Endothelial cell of umbilical vein (primary cell): ENCODE results near the gene APOLD1. TPM values are rescaled to one million over a fixed set of nuclear protein-coding genes. Genes with fewer than 3 reads are reported as not detected.
A peak's percentile ranks its signal among the peaks of the same experiment; 100 is the strongest.

ENCODE experiments used
- BruUV-seq: library from RNA; stranded (reverse); fragments of 400-500 nt; replicated peaks from 2 replicates; lab custom pipeline; 2021; lab: Mats Ljungman, UMichigan
- CTCF ChIA-PET: fragments of 300-600, 350-600 bp; sonication (Branson Sonifier 250); formaldehyde crosslinking; loops from one replicate; lab custom pipeline; 2021; ENCODE audit warnings: antibody characterized with exemption, inconsistent platforms; lab: Charles Lee
- POLR2A ChIA-PET: fragments of 300-600, 350-600 bp; sonication (Branson Sonifier 250); formaldehyde crosslinking; loops from one replicate; lab custom pipeline; 2021; ENCODE audit warnings: antibody characterized with exemption, inconsistent platforms; lab: Charles Lee
- DNase-seq: peaks from one replicate; pipeline ENCODE4 v3.0.0-alpha.2; 2011; ENCODE audit warnings: low read depth, low spot score
- FAIRE-seq: peaks from 2 replicates; lab custom pipeline; 2011; peaks lifted over from hg19 to GRCh38; lab: Jason Lieb, UNC
- H2AFZ ChIP-seq: 2 replicates; pipeline ENCODE4 v1.6.0; 2012; ENCODE audit warnings: low read depth, low read length, control low read depth, inconsistent platforms
- H3K27ac ChIP-seq: 2 replicates; pipeline ENCODE4 v1.5.1; 2011; ENCODE audit warnings: low read depth, mild to moderate bottlenecking, control low read depth, low read length, moderate library complexity; ENCODE audit not compliant: insufficient read depth
- H3K27me3 ChIP-seq, 2 experiments: 2 replicates each; pipeline versions ENCODE4 v1.6.0 to v1.6.1; 2011; ENCODE audit warnings: low read length in 2 of 2, mixed read lengths in 1 of 2; ENCODE audit not compliant: control insufficient read depth in 2 of 2, insufficient read depth in 2 of 2
- H3K36me3 ChIP-seq, 2 experiments: 2 replicates in 1 of 2; 3 replicates in 1 of 2; pipeline ENCODE4 v1.5.1; 2011; ENCODE audit warnings: low read length in 2 of 2, mild to moderate bottlenecking in 1 of 2, moderate library complexity in 1 of 2; ENCODE audit not compliant: control insufficient read depth in 2 of 2, insufficient read depth in 2 of 2; ENCODE audit errors: extremely low read depth in 1 of 2
- H3K4me1 ChIP-seq: 3 replicates; pipeline ENCODE4 v1.5.1; 2011; ENCODE audit warnings: mild to moderate bottlenecking, low read length; ENCODE audit not compliant: control insufficient read depth, insufficient read depth; ENCODE audit errors: extremely low read depth
- H3K4me2 ChIP-seq: 2 replicates; pipeline ENCODE4 v1.6.1; 2011; ENCODE audit warnings: low read length, control low read depth, mixed read lengths; ENCODE audit not compliant: insufficient read depth
- H3K4me3 ChIP-seq, 3 experiments: fragments of 200-600 bp in 1 of 3; sonication (generic), shearing (Covaris generic) in 1 of 3; replicated peaks in 1 of 3; 2 replicates each; pipeline ENCODE4 v1.5.1; 2011 to 2016; ENCODE audit warnings: control low read depth in 3 of 3, low read length in 3 of 3, mild to moderate bottlenecking in 2 of 3, inconsistent platforms in 1 of 3, low read depth in 1 of 3, moderate library complexity in 1 of 3; ENCODE audit not compliant: insufficient read depth in 1 of 3
- H3K79me2 ChIP-seq: 2 replicates; pipeline ENCODE4 v1.6.0; 2012; ENCODE audit warnings: low read length, inconsistent platforms; ENCODE audit not compliant: control insufficient read depth, insufficient read depth
- H3K9ac ChIP-seq: replicated peaks from 2 replicates; pipeline ENCODE3; 2011; ENCODE audit warnings: low read length, control low read depth; ENCODE audit not compliant: insufficient read depth; ENCODE audit errors: extremely low read depth
- H3K9me1 ChIP-seq: replicated peaks from 3 replicates; pipeline ENCODE4 v1.6.0; 2011; ENCODE audit warnings: mild to moderate bottlenecking, low read length; ENCODE audit not compliant: control insufficient read depth, insufficient read depth; ENCODE audit errors: extremely low read depth
- H3K9me3 ChIP-seq: replicated peaks from 2 replicates; pipeline ENCODE4 v1.5.1; 2012; ENCODE audit warnings: low read length, inconsistent platforms; ENCODE audit not compliant: control insufficient read depth, insufficient read depth
- H4K20me1 ChIP-seq: replicated peaks from 2 replicates; pipeline ENCODE3; 2011; ENCODE audit warnings: mild to moderate bottlenecking, low read length; ENCODE audit not compliant: control insufficient read depth, insufficient read depth; ENCODE audit errors: extremely low read depth
- CTCF ChIP-seq, 2 donors: IDR thresholded peaks; 1 replicate in 1 of 2; 2 replicates in 1 of 2; pipeline ENCODE4 v1.5.1; 2011; ENCODE audit warnings: low read length in 2 of 2, mild to moderate bottlenecking in 2 of 2, moderate library complexity in 2 of 2, control low read depth in 1 of 2, inconsistent platforms in 1 of 2, low read depth in 1 of 2; ENCODE audit not compliant: insufficient read depth in 1 of 2; ENCODE audit errors: extremely low read depth in 1 of 2
- EZH2 ChIP-seq: IDR thresholded peaks from 2 replicates; pipeline ENCODE4 v1.6.1; 2012; ENCODE audit warnings: borderline replicate concordance, low read depth, mild to moderate bottlenecking, moderate library complexity, low read length, inconsistent platforms; ENCODE audit not compliant: severe bottlenecking
- FOS ChIP-seq: IDR thresholded peaks from 2 replicates; pipeline ENCODE4 v1.6.1; 2011; ENCODE audit warnings: mild to moderate bottlenecking, low read length, moderate library complexity, borderline replicate concordance; ENCODE audit not compliant: insufficient read depth
- GATA2 ChIP-seq: IDR thresholded peaks from 2 replicates; pipeline ENCODE4 v1.7.0; 2011; ENCODE audit warnings: low read depth, mild to moderate bottlenecking, moderate library complexity, mixed read lengths, low read length; ENCODE audit not compliant: insufficient read length, insufficient read depth
- JUN ChIP-seq: IDR thresholded peaks from 2 replicates; pipeline ENCODE4 v1.6.1; 2011; ENCODE audit warnings: borderline replicate concordance, low read depth; ENCODE audit not compliant: insufficient read length, insufficient read depth
- MAX ChIP-seq: IDR thresholded peaks from 2 replicates; pipeline ENCODE4 v1.6.1; 2011; ENCODE audit not compliant: insufficient read depth, insufficient read length
- MYC ChIP-seq: IDR thresholded peaks from one replicate; pipeline ENCODE4 v1.6.1; 2011; ENCODE audit warnings: mild to moderate bottlenecking, low read depth, low read length
- POLR2A ChIP-seq: IDR thresholded peaks from 2 replicates; pipeline ENCODE4 v1.6.1; 2012; ENCODE audit warnings: low read depth, mild to moderate bottlenecking, control low read depth, low read length
- POLR2AphosphoS5 ChIP-seq: IDR thresholded peaks from 2 replicates; pipeline ENCODE4 v1.6.1; 2012; ENCODE audit warnings: low read depth, mild to moderate bottlenecking, control low read depth, low read length, moderate library complexity; ENCODE audit not compliant: insufficient read depth
- dilution Hi-C: fragments of 300-500 bp; cut with MboI; formaldehyde crosslinking; loops from one replicate; pipeline ENCODE4 v1.15.0; 2019; ENCODE audit warnings: low sequenced_read_pairs; ENCODE audit not compliant: extremely low pct_ligation_motif_present
- intact Hi-C: fragments of 100-400 bp; cut with micrococcal nuclease; formaldehyde crosslinking; loops from one replicate; pipeline ENCODE4 v1.10.0; 2022
- polyA plus RNA-seq, 4 experiments: library from polyadenylated mRNA; depleted of rRNA in 3 of 4; stranded (reverse) in 3 of 4; unstranded in 1 of 4; fragments of >200 nt; gene quantifications; 2 replicates each; pipeline versions ENCODE4 v1.2.1 to v1.2.3, GENCODE V29; 2011 to 2012; ENCODE audit warnings: missing spikeins in 1 of 4
- total RNA-seq: library from RNA; stranded (reverse); gene quantifications from 2 replicates; pipeline ENCODE4 v1.2.3, GENCODE V29; 2021

The APOLD1 gene
- total and polyA plus RNA-seq, 2 donors (not counting 3 experiments of a cell fraction or from before 2014, with no cell fraction given) = 3.7 to 6.0 TPM

- peak overlapping the region; percentile 90 for H3K4me2 ChIP-seq
- peaks cover 12% of the 10 kb centered on the region for H3K79me2 ChIP-seq
- no TSS peak for BruUV-seq
- no peaks in the 10 kb centered on the region for H4K20me1 ChIP-seq
- H3K27me3 ChIP-seq = no peaks in the 10 kb centered on the region
- no peaks in the 10 kb centered on the region for H3K9me1 ChIP-seq
- ChIA-PET POLR2A (interaction anchor here (0.6 to 1.2 kb wide), 6 partner anchors 27 to 409 kb away, joined by 3 read pairs; partner anchors contain the start of genes EMP1 and GPRC5A), CTCF (interaction anchor here (0.6 to 5.4 kb wide), 16 partner anchors 17 to 425 kb away, joined by 3 to 40 read pairs (median 4); no protein-coding TSS in a partner anchor)
- DNase-seq (peak; percentile 88), FAIRE-seq (no peak)
- TF ChIP-seq JUN (no peak), FOS (no peak), MYC (no peak), MAX (peak; percentile 46), POLR2AphosphoS5 (peak; percentile 88), CTCF (IDR thresholded peaks at IDR 0.05; ENCODE audit: extremely low read depth in 1 of 2, insufficient read depth in 1 of 2, low read depth in 1 of 2, low read length in 2 of 2) (peak in 1 of 2 donors; percentile 8), GATA2 (no peak), POLR2A (peak; percentile 91), EZH2 (no peak)
- peak overlapping the region; percentile 83 for H3K9ac ChIP-seq
- intact Hi-C loops = loop anchor here (1.0 to 5.0 kb wide), 2 partner anchors 105 to 311 kb away; partner anchors contain the start of gene GPRC5A
- peak overlapping the region; percentile 78 for H3K27ac ChIP-seq
- H3K4me1 ChIP-seq = peaks cover 43% of the 10 kb centered on the region
- H3K4me3 ChIP-seq = peak overlapping the region; percentile 6 to 44 (median 39)
- dilution Hi-C loops = no loop called here
- no peaks in the 10 kb centered on the region for H3K36me3 ChIP-seq
- peak overlapping the region; percentile 40 for H2AFZ ChIP-seq
- H3K9me3 ChIP-seq = no peaks in the 10 kb centered on the region
These were observed 1.5 kb downstream of the APOLD1 start for GRCh38 chr12:12786706-12787601.
